ENCODE data around the gene MTHFD1L.
"Not testable (repeated sequence)": the region's sequence is repeated elsewhere in the genome, so short reads cannot be mapped to it uniquely, and the experiment has no call there.

Gene MTHFD1L

GRCh38 chr6:151119823-151120524 is 254.5 kb downstream of the MTHFD1L start:
- Histone ChIP-seq H3K4me3 (ENCODE audit: low read length, poor library complexity, severe bottlenecking) (no peak overlapping the region), H3K79me2 (ENCODE audit: insufficient read depth, low read length) (no peaks in the 10 kb centered on the region), H4K20me1 (ENCODE audit: insufficient read depth, low read length, poor library complexity, severe bottlenecking) (no peaks in the 10 kb centered on the region), H3K9me2 (replicated peaks; ENCODE audit: low read depth, low read length) (no peaks in the 10 kb centered on the region), H3K4me2 (ENCODE audit: low read depth, low read length, poor library complexity, severe bottlenecking) (no peak overlapping the region), H2AFZ (ENCODE audit: low read length) (no peak overlapping the region), H3K36me3 (ENCODE audit: insufficient read depth, low read length) (no peaks in the 10 kb centered on the region), H3K4me1 (ENCODE audit: insufficient read depth, low read length, poor library complexity, severe bottlenecking) (no peaks in the 10 kb centered on the region), H3K27me3 (ENCODE audit: insufficient read depth, low read length, poor library complexity, severe bottlenecking) (no peaks in the 10 kb centered on the region), H3F3A (ENCODE audit: low read depth) (no peaks in the 10 kb centered on the region), H3K9ac (ENCODE audit: low read depth, low read length, poor library complexity, severe bottlenecking) (no peak overlapping the region), H3K9me3 (ENCODE audit: insufficient read depth, low read depth, low read length) (no peaks in the 10 kb centered on the region)
- TF ChIP-seq EZH2phosphoT487 (IDR thresholded peaks at IDR 0.05; ENCODE audit: borderline replicate concordance), result no peak
- TF ChIP-seq, protein P1, sequence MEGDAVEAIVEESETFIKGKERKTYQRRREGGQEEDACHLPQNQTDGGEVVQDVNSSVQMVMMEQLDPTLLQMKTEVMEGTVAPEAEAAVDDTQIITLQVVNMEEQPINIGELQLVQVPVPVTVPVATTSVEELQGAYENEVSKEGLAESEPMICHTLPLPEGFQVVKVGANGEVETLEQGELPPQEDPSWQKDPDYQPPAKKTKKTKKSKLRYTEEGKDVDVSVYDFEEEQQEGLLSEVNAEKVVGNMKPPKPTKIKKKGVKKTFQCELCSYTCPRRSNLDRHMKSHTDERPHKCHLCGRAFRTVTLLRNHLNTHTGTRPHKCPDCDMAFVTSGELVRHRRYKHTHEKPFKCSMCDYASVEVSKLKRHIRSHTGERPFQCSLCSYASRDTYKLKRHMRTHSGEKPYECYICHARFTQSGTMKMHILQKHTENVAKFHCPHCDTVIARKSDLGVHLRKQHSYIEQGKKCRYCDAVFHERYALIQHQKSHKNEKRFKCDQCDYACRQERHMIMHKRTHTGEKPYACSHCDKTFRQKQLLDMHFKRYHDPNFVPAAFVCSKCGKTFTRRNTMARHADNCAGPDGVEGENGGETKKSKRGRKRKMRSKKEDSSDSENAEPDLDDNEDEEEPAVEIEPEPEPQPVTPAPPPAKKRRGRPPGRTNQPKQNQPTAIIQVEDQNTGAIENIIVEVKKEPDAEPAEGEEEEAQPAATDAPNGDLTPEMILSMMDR (conservative IDR thresholded peaks at IDR 0.05; ENCODE audit: low read length), result no peak

DNA sequence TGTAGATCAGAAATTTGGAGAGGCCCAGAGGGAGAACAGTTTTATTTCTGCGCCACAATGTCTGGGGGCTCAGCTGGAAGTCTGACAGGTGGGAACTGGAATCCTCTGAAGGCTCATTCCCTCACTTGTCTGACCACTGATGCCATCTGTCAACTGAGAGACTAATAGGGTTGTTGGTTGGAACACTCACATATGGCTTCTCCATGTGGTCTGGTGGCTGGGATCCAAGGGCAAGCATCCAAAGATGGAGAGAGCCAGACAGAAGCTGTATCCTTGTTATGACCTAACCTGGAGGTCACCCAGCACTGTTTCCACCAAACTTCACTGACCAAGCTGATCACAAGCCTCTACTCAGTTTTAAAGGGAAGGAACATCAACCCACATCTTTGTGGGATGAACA is 256.4 kb downstream of the MTHFD1L start:
- Histone ChIP-seq H3F3A (ENCODE audit: low read depth) (no peaks in the 10 kb centered on the region), H3K4me1 (ENCODE audit: insufficient read depth, low read length, poor library complexity, severe bottlenecking) (no peaks in the 10 kb centered on the region), H3K9me2 (replicated peaks; ENCODE audit: low read depth, low read length) (no peaks in the 10 kb centered on the region), H2AFZ (ENCODE audit: low read length) (no peak overlapping the region), H3K9ac (ENCODE audit: low read depth, low read length, poor library complexity, severe bottlenecking) (no peak overlapping the region), H3K9me3 (ENCODE audit: insufficient read depth, low read depth, low read length) (no peaks in the 10 kb centered on the region), H3K4me3 (ENCODE audit: low read length, poor library complexity, severe bottlenecking) (no peak overlapping the region), H4K20me1 (ENCODE audit: insufficient read depth, low read length, poor library complexity, severe bottlenecking) (no peaks in the 10 kb centered on the region), H3K79me2 (ENCODE audit: insufficient read depth, low read length) (no peaks in the 10 kb centered on the region), H3K27me3 (ENCODE audit: insufficient read depth, low read length, poor library complexity, severe bottlenecking) (no peaks in the 10 kb centered on the region), H3K36me3 (ENCODE audit: insufficient read depth, low read length) (no peaks in the 10 kb centered on the region), H3K4me2 (ENCODE audit: low read depth, low read length, poor library complexity, severe bottlenecking) (no peak overlapping the region)
- no peak for TF ChIP-seq EZH2phosphoT487 (IDR thresholded peaks at IDR 0.05; ENCODE audit: borderline replicate concordance)

DNA sequence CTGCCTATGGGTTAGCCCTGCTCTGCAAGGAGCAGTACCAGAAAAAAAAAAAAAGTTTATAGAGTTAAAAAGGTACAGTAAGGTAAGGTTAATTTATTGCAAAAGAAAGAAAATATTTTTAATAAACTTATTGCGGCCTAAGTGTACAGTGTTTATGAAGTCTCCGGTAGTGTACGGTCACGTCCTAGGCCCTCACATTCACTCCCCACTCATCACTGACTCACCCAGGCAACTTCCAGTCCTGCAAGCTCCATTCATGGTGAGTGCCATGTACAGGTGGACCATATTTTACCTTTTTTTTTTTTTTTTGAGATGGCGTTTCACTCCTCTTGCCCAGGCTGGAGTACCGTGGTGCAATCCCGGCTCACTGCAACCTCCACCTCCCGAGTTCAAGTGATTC is 258.1 kb downstream of the MTHFD1L start:
- not testable (repeated sequence) for H3K4me2 ChIP-seq (ENCODE audit: low read depth, low read length, poor library complexity, severe bottlenecking); H3K4me1 ChIP-seq (ENCODE audit: insufficient read depth, low read length, poor library complexity, severe bottlenecking); H4K20me1 ChIP-seq (ENCODE audit: insufficient read depth, low read length, poor library complexity, severe bottlenecking); H3K36me3 ChIP-seq (ENCODE audit: insufficient read depth, low read length); H3F3A ChIP-seq (ENCODE audit: low read depth); H3K9me3 ChIP-seq (ENCODE audit: insufficient read depth, low read depth, low read length); H3K27me3 ChIP-seq (ENCODE audit: insufficient read depth, low read length, poor library complexity, severe bottlenecking); H3K79me2 ChIP-seq (ENCODE audit: insufficient read depth, low read length); H3K9ac ChIP-seq (ENCODE audit: low read depth, low read length, poor library complexity, severe bottlenecking); H3K4me3 ChIP-seq (ENCODE audit: low read length, poor library complexity, severe bottlenecking); H2AFZ ChIP-seq (ENCODE audit: low read length); H3K9me2 ChIP-seq (replicated peaks; ENCODE audit: low read depth, low read length)

DNA sequence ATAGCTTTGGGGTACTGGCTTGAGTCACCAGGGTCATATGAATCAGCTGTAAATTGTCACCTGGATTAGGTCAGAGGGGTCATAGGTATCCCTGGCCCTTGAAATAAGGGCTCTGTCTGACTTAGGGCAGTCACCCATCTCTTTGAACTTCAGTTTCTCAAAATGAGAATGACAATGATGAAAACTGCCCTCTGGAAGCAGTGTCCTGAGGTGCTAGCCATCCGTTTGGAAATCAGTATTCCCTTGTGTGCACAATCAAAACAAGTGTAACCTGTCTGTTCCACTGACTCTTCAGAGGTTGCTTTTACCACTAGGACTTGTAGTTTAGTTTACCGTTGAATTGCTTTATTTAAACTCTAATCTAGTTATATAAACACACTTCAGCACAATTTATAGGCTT is 259.7 kb downstream of the MTHFD1L start:
- H3K9ac ChIP-seq (ENCODE audit: low read depth, low read length, poor library complexity, severe bottlenecking); H3F3A ChIP-seq (ENCODE audit: low read depth); H3K4me1 ChIP-seq (ENCODE audit: insufficient read depth, low read length, poor library complexity, severe bottlenecking); H3K36me3 ChIP-seq (ENCODE audit: insufficient read depth, low read length); H3K9me2 ChIP-seq (replicated peaks; ENCODE audit: low read depth, low read length); H3K79me2 ChIP-seq (ENCODE audit: insufficient read depth, low read length); H3K4me3 ChIP-seq (ENCODE audit: low read length, poor library complexity, severe bottlenecking); H3K27me3 ChIP-seq (ENCODE audit: insufficient read depth, low read length, poor library complexity, severe bottlenecking); H4K20me1 ChIP-seq (ENCODE audit: insufficient read depth, low read length, poor library complexity, severe bottlenecking); H2AFZ ChIP-seq (ENCODE audit: low read length); H3K9me3 ChIP-seq (ENCODE audit: insufficient read depth, low read depth, low read length); H3K4me2 ChIP-seq (ENCODE audit: low read depth, low read length, poor library complexity, severe bottlenecking): not testable (repeated sequence)

DNA sequence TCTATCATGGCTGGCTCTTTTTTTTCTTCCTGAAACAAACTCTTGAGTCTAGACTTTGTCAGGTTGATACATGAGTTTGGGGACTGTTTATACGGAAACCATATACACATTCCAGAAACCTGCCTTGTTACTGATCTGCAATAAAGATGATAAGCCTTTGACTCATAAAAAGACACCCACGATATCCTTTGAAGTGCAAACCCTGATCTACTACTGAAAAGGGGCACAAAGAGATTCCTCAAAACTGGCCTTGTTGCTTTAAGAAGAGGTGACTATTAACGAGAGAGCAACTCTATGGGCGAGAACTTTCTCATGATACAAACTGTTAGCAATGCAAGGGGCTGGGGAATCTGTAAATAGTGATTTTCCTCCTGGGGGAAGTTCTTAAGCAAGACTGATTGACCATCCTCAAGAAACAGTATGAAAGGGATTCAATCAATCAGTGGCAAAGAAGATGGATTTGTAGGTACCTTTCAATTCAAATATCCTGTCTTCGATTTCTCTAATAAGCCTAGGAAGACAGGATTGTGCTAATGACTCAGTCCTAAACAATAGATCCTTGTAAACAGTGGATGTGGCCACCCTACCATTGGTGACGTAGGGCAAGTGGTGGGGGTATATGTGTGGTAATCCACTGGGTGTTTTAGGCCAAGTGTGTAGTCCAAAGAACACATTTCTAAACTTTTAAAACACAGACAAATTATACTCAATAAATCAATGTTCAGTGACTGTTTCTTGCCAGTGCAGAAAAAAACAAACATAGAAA is 260.3 kb downstream of the MTHFD1L start:
- not testable (repeated sequence) for H3K9ac ChIP-seq (ENCODE audit: low read depth, low read length, poor library complexity, severe bottlenecking); H2AFZ ChIP-seq (ENCODE audit: low read length); H3K36me3 ChIP-seq (ENCODE audit: insufficient read depth, low read length); H3K4me1 ChIP-seq (ENCODE audit: insufficient read depth, low read length, poor library complexity, severe bottlenecking); H3K9me3 ChIP-seq (ENCODE audit: insufficient read depth, low read depth, low read length); H3K4me3 ChIP-seq (ENCODE audit: low read length, poor library complexity, severe bottlenecking); H4K20me1 ChIP-seq (ENCODE audit: insufficient read depth, low read length, poor library complexity, severe bottlenecking); H3K79me2 ChIP-seq (ENCODE audit: insufficient read depth, low read length); H3K27me3 ChIP-seq (ENCODE audit: insufficient read depth, low read length, poor library complexity, severe bottlenecking); H3F3A ChIP-seq (ENCODE audit: low read depth); H3K4me2 ChIP-seq (ENCODE audit: low read depth, low read length, poor library complexity, severe bottlenecking); H3K9me2 ChIP-seq (replicated peaks; ENCODE audit: low read depth, low read length)

- not testable (repeated sequence) for H2AFZ ChIP-seq (ENCODE audit: low read length); H3K4me1 ChIP-seq (ENCODE audit: insufficient read depth, low read length, poor library complexity, severe bottlenecking); H3K27me3 ChIP-seq (ENCODE audit: insufficient read depth, low read length, poor library complexity, severe bottlenecking); H3K79me2 ChIP-seq (ENCODE audit: insufficient read depth, low read length); H4K20me1 ChIP-seq (ENCODE audit: insufficient read depth, low read length, poor library complexity, severe bottlenecking); H3K4me3 ChIP-seq (ENCODE audit: low read length, poor library complexity, severe bottlenecking); H3K36me3 ChIP-seq (ENCODE audit: insufficient read depth, low read length); H3K9me2 ChIP-seq (replicated peaks; ENCODE audit: low read depth, low read length); H3K9me3 ChIP-seq (ENCODE audit: insufficient read depth, low read depth, low read length); H3F3A ChIP-seq (ENCODE audit: low read depth); H3K9ac ChIP-seq (ENCODE audit: low read depth, low read length, poor library complexity, severe bottlenecking); H3K4me2 ChIP-seq (ENCODE audit: low read depth, low read length, poor library complexity, severe bottlenecking)
Observed at GRCh38 chr6:151126417-151126724, 260.9 kb downstream of the MTHFD1L start.
